Measurements from ENCODE around the gene PRR23C. TPM values are rescaled to one million over a fixed set of nuclear protein-coding genes. Genes with fewer than 3 reads are reported as not detected.

Gene PRR23C
- under 1 TPM in 1 of 2 donors, not detected in 1; 0.23 TPM for total RNA-seq

DNA sequence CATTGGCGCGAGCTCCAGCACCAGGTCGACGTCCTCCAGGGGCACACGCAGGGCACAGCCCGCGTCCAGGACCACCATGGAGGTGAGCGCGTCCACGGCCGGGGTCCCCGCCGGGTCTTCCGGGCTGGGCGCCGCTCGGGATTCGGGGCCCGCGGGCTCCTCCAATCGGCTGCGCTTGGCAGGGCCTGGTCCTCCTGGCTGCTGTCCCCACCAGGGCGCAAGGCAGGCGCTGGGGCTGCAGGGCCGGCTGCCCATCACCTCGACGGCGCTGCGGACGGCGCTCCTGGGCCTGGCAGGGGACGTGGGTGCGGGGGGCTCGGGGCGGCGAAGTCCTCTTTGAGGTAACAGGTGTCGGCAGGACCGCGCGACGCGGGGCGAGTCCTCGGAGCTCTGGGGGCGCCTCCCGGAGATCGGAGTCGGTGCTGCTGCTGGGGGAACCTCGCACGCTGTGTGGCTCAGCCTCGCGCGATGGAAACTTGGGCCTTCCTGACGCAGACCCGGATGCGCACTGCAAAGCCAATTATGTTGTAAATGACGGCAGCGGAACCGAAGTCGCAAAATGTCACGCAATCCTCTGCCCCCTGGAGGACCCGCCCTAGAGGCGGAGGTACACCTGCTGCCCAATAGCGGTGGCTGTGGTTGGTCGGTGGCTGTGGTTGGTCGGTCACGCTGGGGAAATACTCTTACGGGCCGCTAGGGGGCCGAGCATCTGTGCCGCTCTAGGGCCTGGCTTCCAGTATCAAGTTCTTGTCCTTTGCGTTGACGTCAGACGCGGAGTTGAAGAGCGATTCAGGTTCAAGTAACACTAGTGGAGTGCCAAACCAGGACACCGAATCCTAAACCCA lies at the start of gene PRR23C:
TSS of gene PRR23C (minus strand) at position 527 of the 845 bp plus-strand sequence. CDS start at position 255, 272 bp downstream.
- 59% methylated on average over 67 of the region's 77 CpGs for WGBS
- H3K36me3 ChIP-seq, result no peaks in the 10 kb centered on the region
- no peak within 1 kb of the TSS for H3K27ac ChIP-seq
- no peaks in the 10 kb centered on the region for H3K4me1 ChIP-seq (replicated peaks)
- no peak within 1 kb of the TSS for H3K4me3 ChIP-seq
- no peak for DNase-seq (ENCODE audit: low spot score)
- intact Hi-C loops (cut with DNase I), result no loop called here
- H3K27me3 ChIP-seq (replicated peaks; ENCODE audit: insufficient read depth), result no peaks in the 10 kb centered on the region
- no peak for TF ChIP-seq POLR2AphosphoS5 (IDR thresholded peaks at IDR 0.05)
- TF ChIP-seq, protein P1, sequence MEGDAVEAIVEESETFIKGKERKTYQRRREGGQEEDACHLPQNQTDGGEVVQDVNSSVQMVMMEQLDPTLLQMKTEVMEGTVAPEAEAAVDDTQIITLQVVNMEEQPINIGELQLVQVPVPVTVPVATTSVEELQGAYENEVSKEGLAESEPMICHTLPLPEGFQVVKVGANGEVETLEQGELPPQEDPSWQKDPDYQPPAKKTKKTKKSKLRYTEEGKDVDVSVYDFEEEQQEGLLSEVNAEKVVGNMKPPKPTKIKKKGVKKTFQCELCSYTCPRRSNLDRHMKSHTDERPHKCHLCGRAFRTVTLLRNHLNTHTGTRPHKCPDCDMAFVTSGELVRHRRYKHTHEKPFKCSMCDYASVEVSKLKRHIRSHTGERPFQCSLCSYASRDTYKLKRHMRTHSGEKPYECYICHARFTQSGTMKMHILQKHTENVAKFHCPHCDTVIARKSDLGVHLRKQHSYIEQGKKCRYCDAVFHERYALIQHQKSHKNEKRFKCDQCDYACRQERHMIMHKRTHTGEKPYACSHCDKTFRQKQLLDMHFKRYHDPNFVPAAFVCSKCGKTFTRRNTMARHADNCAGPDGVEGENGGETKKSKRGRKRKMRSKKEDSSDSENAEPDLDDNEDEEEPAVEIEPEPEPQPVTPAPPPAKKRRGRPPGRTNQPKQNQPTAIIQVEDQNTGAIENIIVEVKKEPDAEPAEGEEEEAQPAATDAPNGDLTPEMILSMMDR (IDR thresholded peaks at IDR 0.05), result no peak
- no peak for TF ChIP-seq POLR2A (IDR thresholded peaks at IDR 0.05)
- no peaks in the 10 kb centered on the region for H3K9me3 ChIP-seq

DNA sequence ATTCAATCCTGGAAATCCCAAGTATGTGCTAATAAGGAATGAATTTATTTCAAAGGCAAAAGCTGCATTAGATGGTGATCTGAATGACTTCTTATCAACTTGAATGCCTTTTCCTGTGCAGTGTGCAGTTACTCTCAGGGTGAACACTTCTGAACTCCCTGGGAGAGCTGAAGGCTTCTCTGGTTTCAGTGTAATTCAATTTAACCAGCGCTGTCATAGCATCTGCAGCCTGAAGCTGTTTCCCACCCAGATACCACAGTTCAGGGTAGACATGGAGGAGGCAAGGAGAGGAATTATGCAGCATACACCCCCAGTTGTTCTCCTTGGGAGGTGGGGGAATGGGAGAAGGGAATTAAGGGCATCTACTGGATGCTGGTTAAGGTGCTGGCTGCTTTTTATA lies 49.1 kb upstream of the PRR23C start:
- no peak overlapping the region for H3K4me3 ChIP-seq
- no peak for DNase-seq (ENCODE audit: low spot score)
- no peak overlapping the region for H3K27ac ChIP-seq
- intact Hi-C loops (cut with DNase I), result no loop called here
- H3K4me1 ChIP-seq (replicated peaks), result no peaks in the 10 kb centered on the region
- no peaks in the 10 kb centered on the region for H3K27me3 ChIP-seq (replicated peaks; ENCODE audit: insufficient read depth)
- WGBS, result 78% methylated on average over 1 of the region's 1 CpG
- H3K9me3 ChIP-seq, result no peaks in the 10 kb centered on the region
- H3K36me3 ChIP-seq, result no peaks in the 10 kb centered on the region
- TF ChIP-seq, protein P1 (IDR thresholded peaks at IDR 0.05), result no peak
- TF ChIP-seq POLR2AphosphoS5 (IDR thresholded peaks at IDR 0.05), result no peak
- no peak for TF ChIP-seq POLR2A (IDR thresholded peaks at IDR 0.05)

DNA sequence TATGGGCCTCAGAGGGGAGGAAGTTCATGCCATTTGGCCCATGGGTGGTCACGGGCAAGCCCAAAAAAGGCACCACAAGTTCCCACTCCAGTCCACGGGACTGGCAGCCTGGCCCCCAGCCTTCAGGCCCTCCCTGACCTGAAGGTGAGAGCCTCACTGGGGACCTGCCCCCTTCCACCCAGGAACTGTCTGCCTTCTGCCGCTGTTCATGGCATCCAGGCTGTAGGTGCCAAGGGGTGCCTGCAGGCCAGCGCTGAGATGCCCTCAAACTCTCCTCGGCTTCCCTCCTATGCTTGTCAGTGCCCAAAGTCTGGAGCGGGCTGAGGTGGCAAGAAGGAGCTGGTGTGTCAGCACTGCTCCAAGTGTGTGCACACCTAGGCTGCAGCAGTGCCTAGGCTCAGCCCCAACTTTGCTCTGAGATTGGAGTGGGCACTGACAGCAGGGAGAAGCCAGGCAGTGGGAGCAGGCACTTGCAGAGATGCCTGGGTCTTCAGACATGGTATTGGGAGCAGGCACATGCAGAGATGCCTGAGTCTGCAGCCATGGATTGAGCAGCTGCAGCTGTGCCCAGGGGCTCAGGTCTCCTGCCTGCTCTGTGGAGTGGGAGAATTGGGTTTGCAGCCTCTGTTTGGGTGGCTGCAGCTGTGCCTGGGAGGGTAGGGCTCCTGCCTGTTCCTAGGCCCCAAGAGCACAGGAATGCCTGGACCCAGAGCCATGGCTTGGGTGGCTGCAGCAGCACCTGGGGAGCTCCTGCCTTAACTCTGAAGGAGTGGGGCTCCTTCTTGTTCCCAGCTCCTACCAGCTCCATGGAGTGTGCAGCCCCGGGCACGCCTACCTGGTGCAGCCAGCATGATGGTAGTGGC lies 44.0 kb upstream of the PRR23C start:
- Histone ChIP-seq H3K27ac (no peak overlapping the region), H3K9me3 (no peaks in the 10 kb centered on the region), H3K4me1 (replicated peaks) (no peaks in the 10 kb centered on the region), H3K36me3 (no peaks in the 10 kb centered on the region), H3K27me3 (replicated peaks; ENCODE audit: insufficient read depth) (no peaks in the 10 kb centered on the region), H3K4me3 (no peak overlapping the region)
- 79% methylated on average over 8 of the region's 8 CpGs for WGBS
- DNase-seq (ENCODE audit: low spot score), result no peak
- intact Hi-C loops (cut with DNase I), result no loop called here
- TF ChIP-seq POLR2A (IDR thresholded peaks at IDR 0.05) (no peak), POLR2AphosphoS5 (IDR thresholded peaks at IDR 0.05) (no peak)
- TF ChIP-seq, protein P1 (IDR thresholded peaks at IDR 0.05), result no peak

DNA sequence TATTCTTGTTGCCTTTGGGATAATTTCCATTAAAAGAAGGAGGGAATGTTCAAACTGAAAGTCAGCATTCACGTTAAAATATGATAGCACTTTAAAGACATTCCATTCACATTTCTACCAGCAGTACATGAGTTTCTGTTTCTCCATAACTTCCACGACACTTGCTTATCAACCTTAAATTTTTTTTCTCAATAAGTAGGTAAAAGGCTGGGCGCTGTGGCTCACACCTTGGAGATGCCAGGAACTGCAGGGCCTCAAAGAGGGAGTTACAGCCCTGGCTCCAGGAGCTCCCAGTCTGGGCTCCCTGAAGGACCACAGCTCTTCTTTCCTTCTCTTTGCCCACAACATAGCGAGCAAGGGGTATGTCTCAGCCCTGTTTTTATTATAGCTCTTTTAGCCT lies 42.9 kb upstream of the PRR23C start:
- DNase-seq (ENCODE audit: low spot score), result no peak
- Histone ChIP-seq H3K4me1 (replicated peaks) (no peaks in the 10 kb centered on the region), H3K27ac (no peak overlapping the region), H3K4me3 (no peak overlapping the region), H3K27me3 (replicated peaks; ENCODE audit: insufficient read depth) (no peaks in the 10 kb centered on the region), H3K9me3 (no peaks in the 10 kb centered on the region), H3K36me3 (no peaks in the 10 kb centered on the region)
- TF ChIP-seq POLR2A (IDR thresholded peaks at IDR 0.05) (no peak), POLR2AphosphoS5 (IDR thresholded peaks at IDR 0.05) (no peak)
- TF ChIP-seq, protein P1 (IDR thresholded peaks at IDR 0.05), result no peak
- intact Hi-C loops (cut with DNase I), result no loop called here
- 59% methylated on average over 4 of the region's 4 CpGs for WGBS

Data from prostate gland (tissue), 2 donors.